GM19025 (cell line): ENCODE measurements around the gene SIVA1.

Experiments used
- ATAC-seq: cut with Tn5 transposase; IDR thresholded peaks from one replicate; pipeline ENCODE4 v1.9.1; 2021; ENCODE audit warnings: mild to moderate bottlenecking, low read depth, moderate library complexity; ENCODE audit not compliant: unreplicated experiment

The SIVA1 gene

DNA sequence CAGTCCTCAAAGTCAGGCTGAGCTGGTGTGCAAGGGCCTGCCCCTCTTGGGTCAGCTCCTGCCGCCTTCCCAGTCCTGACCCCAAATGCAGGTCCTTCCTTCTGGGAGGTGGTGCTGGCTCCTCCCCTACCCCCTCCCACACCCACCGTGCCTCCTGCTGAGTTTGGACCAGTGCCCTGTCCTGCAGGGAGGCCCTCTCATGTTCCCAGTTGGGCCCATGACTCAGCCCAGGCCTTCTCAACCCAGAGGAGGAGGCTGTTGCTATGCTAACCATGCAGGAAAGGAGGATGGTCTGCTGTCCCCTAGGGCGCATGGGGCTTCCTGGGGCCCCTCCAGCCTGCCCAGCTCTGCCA is 52.4 kb downstream of the SIVA1 start:
- ATAC-seq: no peak

DNA sequence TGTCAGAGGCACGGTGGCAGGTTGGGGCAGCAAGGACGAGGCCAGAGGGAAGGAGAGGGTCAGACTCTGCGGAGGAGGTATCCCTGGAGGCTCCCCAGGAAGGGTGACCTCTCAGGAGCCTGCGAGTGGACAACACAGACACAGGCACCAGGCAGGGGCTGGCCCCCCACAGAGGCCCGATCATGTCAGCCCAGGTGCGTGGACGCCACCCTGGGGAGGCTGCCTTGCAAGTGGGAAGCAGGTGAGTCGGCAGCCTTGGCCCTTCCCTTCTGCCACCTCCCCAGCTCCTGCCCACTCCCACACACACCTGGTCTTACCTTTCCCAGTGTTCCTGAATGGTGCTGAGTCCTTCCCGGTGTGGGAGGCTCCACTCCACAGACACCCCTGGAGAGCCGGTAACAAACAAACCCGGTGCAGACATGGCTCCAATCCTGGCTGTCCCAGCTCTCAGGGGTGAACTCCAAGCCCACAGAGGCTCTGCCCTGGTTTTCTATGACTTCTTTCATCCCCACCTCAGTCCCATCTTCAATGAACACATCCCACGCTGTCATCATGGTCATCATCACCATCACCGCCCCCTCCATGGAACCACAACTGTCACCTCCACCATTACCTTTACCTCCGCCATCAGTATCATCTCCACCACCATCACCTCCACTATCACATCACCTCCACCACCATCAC is 53.1 kb downstream of the SIVA1 start:
- ATAC-seq: no peak

GRCh38 chr14:104806625-104807465 is 53.9 kb downstream of the SIVA1 start:
- no peak for ATAC-seq

- ATAC-seq: no peak
Measured at GRCh38 chr14:104808456-104808855, 55.5 kb downstream of the SIVA1 start.
